ENCODE results near the gene THEMIS.
"Not testable (repeated sequence)": the region's sequence is repeated elsewhere in the genome, so short reads cannot be mapped to it uniquely, and the experiment has no call there.

The THEMIS gene

GRCh38 chr6:127710668-127711067 lies 190.2 kb downstream of the THEMIS start:
- no peak for DNase-seq

DNA sequence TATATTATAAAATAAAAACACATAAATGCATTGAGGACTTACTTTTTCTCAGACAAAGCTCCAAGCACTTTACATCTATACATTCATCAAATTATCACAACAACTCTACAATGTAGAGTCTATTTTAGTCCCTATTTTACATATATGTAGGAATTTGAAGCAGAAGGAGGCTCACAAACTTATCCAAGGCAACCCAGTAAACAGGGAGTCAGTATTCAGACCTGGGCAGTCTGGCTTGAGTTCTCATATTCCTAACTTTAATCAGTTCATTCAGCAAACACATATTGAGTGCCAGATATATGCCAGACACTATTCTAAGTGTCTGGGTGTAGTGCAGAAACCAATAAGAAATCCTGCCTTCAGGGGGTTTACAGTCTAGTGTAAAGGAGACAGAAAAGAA lies 194.6 kb downstream of the THEMIS start:
- no peak for DNase-seq

DNA sequence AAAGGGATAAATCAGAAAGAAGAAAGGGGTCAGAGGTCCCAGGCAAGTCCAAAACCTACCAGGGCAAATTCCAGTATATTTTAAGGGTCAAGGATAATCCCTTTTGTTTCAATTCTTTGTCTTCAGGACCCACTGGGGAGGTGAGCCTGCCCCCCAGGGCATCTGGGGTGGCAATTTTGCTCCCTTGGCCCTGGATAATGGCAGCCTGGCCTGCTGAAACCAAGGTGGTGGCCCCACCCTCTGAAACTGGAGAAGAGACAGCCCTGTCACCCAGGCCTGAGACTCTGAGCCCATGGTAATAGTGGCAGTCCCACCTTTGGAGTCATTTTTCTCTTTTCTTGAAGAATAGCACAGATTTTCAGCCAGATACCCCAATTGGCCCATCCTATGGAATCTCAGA lies 205.8 kb downstream of the THEMIS start:
- DNase-seq: no peak

DNA sequence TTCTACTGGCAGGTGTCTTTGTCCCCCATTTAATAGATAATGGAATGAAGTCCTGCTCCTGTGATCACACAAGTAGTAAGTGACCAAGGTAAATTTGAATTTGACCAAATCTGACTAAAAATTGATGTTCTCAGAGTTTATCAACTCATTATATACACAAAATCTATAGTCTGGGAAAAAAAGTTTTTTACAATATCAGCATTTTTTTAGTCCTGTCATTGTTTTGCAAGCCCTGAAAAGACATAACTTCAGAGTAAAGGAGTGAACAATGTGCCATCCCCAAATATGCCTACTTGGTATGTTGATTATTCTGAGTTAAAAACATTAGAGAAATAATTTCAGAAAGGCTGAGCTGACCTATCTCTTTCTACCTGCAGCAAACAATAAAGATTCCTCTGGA lies 209.7 kb downstream of the THEMIS start:
- DNase-seq: no peak

DNA sequence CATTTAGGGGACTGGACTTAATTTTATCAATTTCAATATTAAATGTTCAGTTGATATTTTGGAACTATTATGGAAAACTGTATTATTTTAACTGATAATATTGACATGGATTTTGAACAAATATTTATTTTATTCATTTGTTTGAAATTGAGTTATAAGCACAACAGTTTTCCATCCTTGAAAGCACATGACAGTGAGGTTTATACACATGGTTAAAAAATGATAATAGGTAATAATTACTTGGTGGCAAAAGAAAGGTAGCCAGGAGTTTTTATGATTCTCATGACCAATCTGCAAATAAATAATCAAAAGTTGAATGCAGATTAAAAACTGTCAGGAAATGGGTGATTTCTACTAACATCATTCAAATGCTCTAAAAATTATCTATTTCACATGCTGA lies 210.3 kb downstream of the THEMIS start:
- DNase-seq: no peak

- DNase-seq: no peak
These were observed 210.8 kb downstream of the THEMIS start for GRCh38 chr6:127690092-127690491.

- DNase-seq: not testable (repeated sequence)
These were observed 213.4 kb downstream of the THEMIS start for GRCh38 chr6:127687490-127687889.

DNA sequence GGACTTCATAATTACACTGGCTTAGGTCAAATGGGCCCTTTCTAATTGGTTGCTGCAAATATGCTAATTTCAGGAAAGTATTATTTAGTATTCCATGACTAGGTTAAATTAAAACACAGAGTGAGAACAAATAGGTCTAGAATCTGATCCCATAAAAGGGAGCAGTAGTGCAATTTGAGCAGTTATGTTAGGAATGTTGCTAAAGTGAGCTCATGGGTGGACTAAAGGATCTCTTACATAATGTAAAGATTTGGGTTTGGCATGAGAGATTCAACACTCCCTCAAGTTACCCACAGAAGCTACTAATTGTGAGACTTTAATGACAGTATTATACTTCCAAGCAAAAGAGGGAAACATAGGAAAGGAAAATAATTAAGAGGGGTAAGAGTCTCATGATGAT lies 214.8 kb downstream of the THEMIS start:
- no peak for DNase-seq

DNA sequence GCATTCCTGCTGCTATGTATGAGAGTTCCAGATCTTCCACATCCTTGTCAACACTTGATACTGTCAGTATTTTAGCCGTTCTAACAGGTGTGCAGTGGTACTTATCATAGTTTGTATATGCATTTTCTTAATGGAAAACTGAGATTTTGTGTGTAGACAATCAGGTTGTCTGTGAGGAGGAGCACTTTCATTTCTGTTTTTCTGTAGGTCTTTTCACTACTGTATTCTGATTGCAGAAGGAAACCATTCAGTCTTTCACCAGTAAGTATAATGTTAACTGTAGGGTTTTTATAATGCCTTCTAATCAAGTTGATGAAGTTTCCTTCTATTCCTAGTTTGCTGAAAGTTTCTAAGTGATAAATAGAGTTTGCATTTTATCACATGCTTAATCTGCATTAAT lies 216.4 kb downstream of the THEMIS start:
- DNase-seq: no peak
